ENCODE data around the gene ITPRID1.

Gene ITPRID1

DNA sequence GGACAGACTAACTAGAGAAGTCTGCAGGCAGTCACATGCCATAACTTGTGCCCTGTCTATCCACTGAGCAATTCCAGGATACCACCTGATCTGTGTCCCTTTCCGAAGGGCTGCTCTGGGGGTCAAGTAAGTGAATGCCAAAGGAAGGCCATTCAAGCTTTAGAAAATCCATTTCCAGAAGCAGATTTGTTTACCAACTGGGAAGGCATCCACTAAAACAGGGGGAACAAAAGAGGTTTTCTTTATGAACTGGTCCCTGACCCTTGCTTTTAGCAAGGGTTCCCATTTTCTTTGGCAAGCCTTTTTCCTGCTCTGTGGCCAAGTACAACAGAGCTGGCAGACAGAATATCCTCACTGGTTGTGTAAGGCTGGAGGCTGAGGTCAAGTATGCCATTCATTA, 36.5 kb downstream of the ITPRID1 start:
- no peak for TF ChIP-seq TEAD4 (IDR thresholded peaks at IDR 0.05)
- no peak for TF ChIP-seq TCF12 (IDR thresholded peaks at IDR 0.05; ENCODE audit: low read depth)
- TF ChIP-seq FOXM1 (IDR thresholded peaks at IDR 0.05; ENCODE audit: borderline replicate concordance, low read depth) = no peak
- no peak for TF ChIP-seq EP300 (IDR thresholded peaks at IDR 0.05; ENCODE audit: borderline replicate concordance)
- no peak for TF ChIP-seq CEBPB (IDR thresholded peaks at IDR 0.05)
- no peak for TF ChIP-seq YY1 (IDR thresholded peaks at IDR 0.05; ENCODE audit: low read depth)
- TF ChIP-seq, protein P1, sequence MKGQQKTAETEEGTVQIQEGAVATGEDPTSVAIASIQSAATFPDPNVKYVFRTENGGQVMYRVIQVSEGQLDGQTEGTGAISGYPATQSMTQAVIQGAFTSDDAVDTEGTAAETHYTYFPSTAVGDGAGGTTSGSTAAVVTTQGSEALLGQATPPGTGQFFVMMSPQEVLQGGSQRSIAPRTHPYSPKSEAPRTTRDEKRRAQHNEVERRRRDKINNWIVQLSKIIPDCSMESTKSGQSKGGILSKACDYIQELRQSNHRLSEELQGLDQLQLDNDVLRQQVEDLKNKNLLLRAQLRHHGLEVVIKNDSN (IDR thresholded peaks at IDR 0.05) = no peak
- TF ChIP-seq, protein P2, sequence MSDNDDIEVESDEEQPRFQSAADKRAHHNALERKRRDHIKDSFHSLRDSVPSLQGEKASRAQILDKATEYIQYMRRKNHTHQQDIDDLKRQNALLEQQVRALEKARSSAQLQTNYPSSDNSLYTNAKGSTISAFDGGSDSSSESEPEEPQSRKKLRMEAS (IDR thresholded peaks at IDR 0.05) = no peak
- TF ChIP-seq RAD21 (IDR thresholded peaks at IDR 0.05; ENCODE audit: low read depth) = no peak
- TF ChIP-seq EGR1 (IDR thresholded peaks at IDR 0.05) = no peak
- TF ChIP-seq, protein P3, sequence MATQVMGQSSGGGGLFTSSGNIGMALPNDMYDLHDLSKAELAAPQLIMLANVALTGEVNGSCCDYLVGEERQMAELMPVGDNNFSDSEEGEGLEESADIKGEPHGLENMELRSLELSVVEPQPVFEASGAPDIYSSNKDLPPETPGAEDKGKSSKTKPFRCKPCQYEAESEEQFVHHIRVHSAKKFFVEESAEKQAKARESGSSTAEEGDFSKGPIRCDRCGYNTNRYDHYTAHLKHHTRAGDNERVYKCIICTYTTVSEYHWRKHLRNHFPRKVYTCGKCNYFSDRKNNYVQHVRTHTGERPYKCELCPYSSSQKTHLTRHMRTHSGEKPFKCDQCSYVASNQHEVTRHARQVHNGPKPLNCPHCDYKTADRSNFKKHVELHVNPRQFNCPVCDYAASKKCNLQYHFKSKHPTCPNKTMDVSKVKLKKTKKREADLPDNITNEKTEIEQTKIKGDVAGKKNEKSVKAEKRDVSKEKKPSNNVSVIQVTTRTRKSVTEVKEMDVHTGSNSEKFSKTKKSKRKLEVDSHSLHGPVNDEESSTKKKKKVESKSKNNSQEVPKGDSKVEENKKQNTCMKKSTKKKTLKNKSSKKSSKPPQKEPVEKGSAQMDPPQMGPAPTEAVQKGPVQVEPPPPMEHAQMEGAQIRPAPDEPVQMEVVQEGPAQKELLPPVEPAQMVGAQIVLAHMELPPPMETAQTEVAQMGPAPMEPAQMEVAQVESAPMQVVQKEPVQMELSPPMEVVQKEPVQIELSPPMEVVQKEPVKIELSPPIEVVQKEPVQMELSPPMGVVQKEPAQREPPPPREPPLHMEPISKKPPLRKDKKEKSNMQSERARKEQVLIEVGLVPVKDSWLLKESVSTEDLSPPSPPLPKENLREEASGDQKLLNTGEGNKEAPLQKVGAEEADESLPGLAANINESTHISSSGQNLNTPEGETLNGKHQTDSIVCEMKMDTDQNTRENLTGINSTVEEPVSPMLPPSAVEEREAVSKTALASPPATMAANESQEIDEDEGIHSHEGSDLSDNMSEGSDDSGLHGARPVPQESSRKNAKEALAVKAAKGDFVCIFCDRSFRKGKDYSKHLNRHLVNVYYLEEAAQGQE (IDR thresholded peaks at IDR 0.05; ENCODE audit: low read depth) = no peak
- no peak for TF ChIP-seq TAF1 (IDR thresholded peaks at IDR 0.05; ENCODE audit: low read depth)

DNA sequence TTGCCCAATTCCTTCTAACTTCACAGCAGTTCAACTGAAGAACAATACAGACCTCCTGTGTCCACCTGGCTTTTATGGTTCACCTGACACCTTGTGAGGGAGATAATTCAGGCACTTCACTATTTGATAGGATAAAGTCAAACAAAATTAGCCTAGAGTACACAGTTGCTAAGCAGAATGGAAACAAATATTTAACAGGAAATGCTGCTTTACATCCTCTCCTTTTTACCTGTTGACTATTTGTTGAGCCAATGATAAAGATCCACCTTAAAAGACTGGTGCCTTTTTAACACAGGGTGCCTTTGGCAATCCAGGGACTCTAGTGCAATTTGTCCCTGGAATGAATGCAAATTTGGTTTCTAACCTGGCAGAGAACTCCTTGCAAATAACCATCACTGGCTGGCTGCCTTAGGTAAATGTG, 39.8 kb downstream of the ITPRID1 start:
- TF ChIP-seq NFIC (IDR thresholded peaks at IDR 0.05) (no peak), ZBTB7A (IDR thresholded peaks at IDR 0.05; ENCODE audit: low read depth) (no peak), EGR1 (IDR thresholded peaks at IDR 0.05) (no peak), RAD21 (IDR thresholded peaks at IDR 0.05; ENCODE audit: low read depth) (no peak), TCF12 (IDR thresholded peaks at IDR 0.05; ENCODE audit: low read depth) (no peak), TEAD4 (IDR thresholded peaks at IDR 0.05) (no peak), CEBPB (IDR thresholded peaks at IDR 0.05) (no peak), CREB1 (IDR thresholded peaks at IDR 0.05; ENCODE audit: low read depth) (no peak), FOXM1 (IDR thresholded peaks at IDR 0.05; ENCODE audit: borderline replicate concordance, low read depth) (no peak), YY1 (IDR thresholded peaks at IDR 0.05; ENCODE audit: low read depth) (no peak), EP300 (IDR thresholded peaks at IDR 0.05; ENCODE audit: borderline replicate concordance) (no peak), TAF1 (IDR thresholded peaks at IDR 0.05; ENCODE audit: low read depth) (no peak)
- TF ChIP-seq, protein P1 (IDR thresholded peaks at IDR 0.05) = no peak
- TF ChIP-seq, protein P2 (IDR thresholded peaks at IDR 0.05) = no peak
- TF ChIP-seq, protein P3 (IDR thresholded peaks at IDR 0.05; ENCODE audit: low read depth) = no peak

DNA sequence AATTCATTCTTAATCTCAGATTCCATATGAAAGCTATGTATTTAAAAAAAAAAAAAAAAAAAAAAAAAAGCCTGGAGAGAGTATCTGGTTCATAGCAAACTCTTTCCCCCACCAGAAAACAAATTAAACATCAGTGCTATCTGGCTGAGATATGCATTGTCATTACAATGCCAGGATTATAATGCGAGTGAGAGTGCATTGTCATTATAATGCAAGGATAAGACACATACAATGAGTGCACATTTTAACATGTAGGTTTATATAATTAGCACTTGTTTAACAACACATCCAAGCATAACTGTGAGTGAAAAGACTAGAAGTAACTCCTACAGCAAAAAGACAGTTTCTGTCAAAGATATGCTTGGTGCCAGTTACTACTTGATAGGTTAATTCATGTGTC, 48.1 kb downstream of the ITPRID1 start:
- TF ChIP-seq, protein P2 (IDR thresholded peaks at IDR 0.05) = no peak
- TF ChIP-seq CEBPB (IDR thresholded peaks at IDR 0.05) = no peak

DNA sequence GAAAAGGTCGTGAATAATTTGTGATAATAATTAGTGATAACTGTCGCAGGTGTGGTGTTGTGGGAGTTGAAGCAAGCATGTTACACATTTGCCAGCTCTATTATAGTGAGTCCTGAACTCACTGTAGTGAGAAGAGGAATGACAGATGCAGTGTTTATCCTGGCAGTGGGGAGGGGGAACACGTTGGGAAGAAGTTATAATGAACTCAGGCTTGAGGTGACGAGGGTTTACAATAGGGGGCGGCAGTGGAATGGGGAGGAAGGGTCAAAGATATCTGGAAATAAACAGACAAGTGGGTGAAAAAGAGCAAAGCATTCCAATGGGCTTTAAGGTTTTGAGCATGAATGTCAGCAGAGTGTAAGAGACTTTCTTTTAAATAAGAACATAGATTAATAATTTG, 49.6 kb downstream of the ITPRID1 start:
- TF ChIP-seq EP300 (IDR thresholded peaks at IDR 0.05; ENCODE audit: borderline replicate concordance) (no peak), RAD21 (IDR thresholded peaks at IDR 0.05; ENCODE audit: low read depth) (no peak), ZBTB7A (IDR thresholded peaks at IDR 0.05; ENCODE audit: low read depth) (no peak), CEBPB (IDR thresholded peaks at IDR 0.05) (no peak), TAF1 (IDR thresholded peaks at IDR 0.05; ENCODE audit: low read depth) (no peak)

DNA sequence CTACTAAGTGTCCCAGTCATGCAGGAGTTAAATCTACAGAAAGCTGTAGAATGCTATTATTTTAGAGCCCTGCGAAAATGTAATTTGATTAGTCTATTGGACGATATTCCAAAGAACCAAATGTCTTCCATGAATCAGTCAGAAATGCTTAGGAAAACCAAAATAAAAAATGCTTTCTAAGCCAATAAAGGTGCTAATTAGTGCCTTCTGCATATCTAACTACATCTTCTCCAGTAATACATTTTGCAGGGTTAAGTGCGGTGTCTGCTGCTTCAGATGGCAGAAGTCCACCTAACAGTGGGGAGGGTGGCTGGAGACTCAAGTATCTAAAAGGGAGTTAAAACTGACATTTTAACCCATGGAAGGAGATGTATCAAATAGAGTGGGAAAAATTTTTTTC, 50.1 kb downstream of the ITPRID1 start:
- TF ChIP-seq CEBPB (IDR thresholded peaks at IDR 0.05) (no peak), TCF12 (IDR thresholded peaks at IDR 0.05; ENCODE audit: low read depth) (no peak), TEAD4 (IDR thresholded peaks at IDR 0.05) (no peak), CREB1 (IDR thresholded peaks at IDR 0.05; ENCODE audit: low read depth) (no peak), TAF1 (IDR thresholded peaks at IDR 0.05; ENCODE audit: low read depth) (no peak)

DNA sequence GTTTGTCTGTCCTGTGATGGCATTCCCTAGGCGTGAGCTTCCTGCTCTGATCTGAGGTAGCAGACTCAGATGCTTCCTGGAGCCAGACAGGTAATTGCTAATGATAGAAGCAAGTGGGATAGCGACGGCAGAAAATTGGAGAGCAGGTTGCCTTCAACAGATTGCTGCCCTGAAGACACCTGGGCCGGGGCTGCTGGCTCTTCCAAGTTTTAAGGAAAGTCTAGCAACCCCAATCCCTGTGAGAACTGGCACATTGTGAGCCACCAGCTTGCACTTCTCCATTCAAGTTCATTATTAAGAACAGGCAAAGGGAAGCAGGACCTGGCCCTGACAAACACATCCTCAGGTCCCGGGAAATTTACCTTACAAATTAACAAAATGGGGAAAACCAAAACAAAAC, 50.8 kb downstream of the ITPRID1 start:
- no peak for TF ChIP-seq EGR1 (IDR thresholded peaks at IDR 0.05)
- TF ChIP-seq, protein P1 (IDR thresholded peaks at IDR 0.05) = no peak
- no peak for TF ChIP-seq RAD21 (IDR thresholded peaks at IDR 0.05; ENCODE audit: low read depth)
- no peak for TF ChIP-seq ZBTB7A (IDR thresholded peaks at IDR 0.05; ENCODE audit: low read depth)
- TF ChIP-seq FOXM1 (IDR thresholded peaks at IDR 0.05; ENCODE audit: borderline replicate concordance, low read depth) = no peak
- TF ChIP-seq TEAD4 (IDR thresholded peaks at IDR 0.05) = no peak
- TF ChIP-seq, protein P2 (IDR thresholded peaks at IDR 0.05) = no peak
- no peak for TF ChIP-seq NFIC (IDR thresholded peaks at IDR 0.05)
- TF ChIP-seq EP300 (IDR thresholded peaks at IDR 0.05; ENCODE audit: borderline replicate concordance) = no peak
- TF ChIP-seq, protein P3 (IDR thresholded peaks at IDR 0.05; ENCODE audit: low read depth) = no peak
- TF ChIP-seq TCF12 (IDR thresholded peaks at IDR 0.05; ENCODE audit: low read depth) = no peak
- TF ChIP-seq CREB1 (IDR thresholded peaks at IDR 0.05; ENCODE audit: low read depth) = no peak
- TF ChIP-seq TAF1 (IDR thresholded peaks at IDR 0.05; ENCODE audit: low read depth) = no peak
- no peak for TF ChIP-seq YY1 (IDR thresholded peaks at IDR 0.05; ENCODE audit: low read depth)
- TF ChIP-seq CEBPB (IDR thresholded peaks at IDR 0.05) = no peak
